MCF 10A (cell line): ENCODE data around the gene NADSYN1. TPM values are rescaled to one million over a fixed set of nuclear protein-coding genes. Genes with fewer than 3 reads are reported as not detected.

Experiments used
- BruUV-seq: library from RNA; stranded (reverse); fragments of 400-500 nt; replicated peaks from 2 replicates; lab custom pipeline; 2021; lab: Mats Ljungman, UMichigan
- CTCF ChIA-PET: fragments of 300-600 bp; sonication (Branson Sonifier 250); formaldehyde crosslinking; extraction: SDS; loops from one replicate; lab custom pipeline; 2021; ENCODE audit warnings: antibody characterized with exemption, inconsistent platforms; lab: Yijun Ruan, JAX
- POLR2A ChIA-PET: fragments of 300-600, 350-650 bp; sonication (Branson Sonifier 250); formaldehyde crosslinking; extraction: SDS; loops from one replicate; lab custom pipeline; 2020; ENCODE audit warnings: antibody characterized with exemption, inconsistent platforms; lab: Yijun Ruan, JAX
- DNase-seq: peaks from one replicate; pipeline ENCODE4 v3.0.0-alpha.2; 2018; ENCODE audit not compliant: unreplicated experiment
- H3K27ac Mint-ChIP-seq: one replicate; pipeline ENCODE4 v1.8.0; 2022; ENCODE audit warnings: mild to moderate bottlenecking, low read depth, mixed read lengths; ENCODE audit not compliant: unreplicated experiment
- H3K27me3 Mint-ChIP-seq: one replicate; pipeline ENCODE4 v1.8.0; 2022; ENCODE audit warnings: mixed read lengths; ENCODE audit not compliant: insufficient read depth, unreplicated experiment
- H3K36me3 Mint-ChIP-seq: one replicate; pipeline ENCODE4 v1.8.0; 2022; ENCODE audit warnings: mild to moderate bottlenecking, moderate library complexity, mixed read lengths; ENCODE audit not compliant: insufficient read depth, unreplicated experiment
- H3K4me1 Mint-ChIP-seq: one replicate; pipeline ENCODE4 v1.8.0; 2022; ENCODE audit warnings: mixed read lengths; ENCODE audit not compliant: insufficient read depth, unreplicated experiment
- H3K4me3 Mint-ChIP-seq: one replicate; pipeline ENCODE4 v1.8.0; 2022; ENCODE audit warnings: mild to moderate bottlenecking, moderate library complexity, mixed read lengths; ENCODE audit not compliant: unreplicated experiment
- H3K9me3 Mint-ChIP-seq: one replicate; pipeline ENCODE4 v1.8.0; 2022; ENCODE audit warnings: mixed read lengths; ENCODE audit not compliant: unreplicated experiment
- intact Hi-C: fragments of 100-400 bp; cut with micrococcal nuclease; formaldehyde crosslinking; loops from 2 replicates; pipeline ENCODE4 v1.14.1; 2022
- total RNA-seq: library from RNA; stranded (reverse); gene quantifications from 2 replicates; pipeline ENCODE4 v1.2.3, GENCODE V29; 2022
- TF ChIP-seq, protein P1 (sequence below): fragments of 200-600 bp; IDR thresholded peaks from one replicate; pipeline ENCODE4 v1.8.0; 2022; ENCODE audit warnings: antibody characterized with exemption, mild to moderate bottlenecking; ENCODE audit not compliant: unreplicated experiment

NADSYN1 gene
- total RNA-seq, 1 experiment from 2014 or later = 73.6 TPM

DNA sequence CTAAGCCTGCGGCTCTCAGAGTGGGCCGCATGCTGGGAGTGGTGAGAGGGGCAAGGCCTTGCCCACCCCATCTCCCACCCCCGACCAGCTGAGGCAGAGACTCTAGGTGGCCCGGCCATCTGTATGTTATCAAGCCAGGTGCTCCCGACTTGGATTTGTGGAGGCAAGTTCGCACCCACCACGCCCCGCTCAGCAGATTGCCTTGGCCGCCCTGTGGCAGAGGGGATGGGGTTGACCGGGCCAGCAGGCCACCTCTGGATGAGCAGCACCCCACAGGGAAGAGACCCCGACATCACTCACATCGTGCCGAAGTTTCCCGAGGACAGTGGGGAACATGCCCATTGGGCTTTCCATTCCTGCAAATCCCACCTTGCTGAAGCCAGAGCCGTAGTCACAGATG, 45.6 kb upstream of the NADSYN1 start:
- ChIA-PET POLR2A (no interaction called here), CTCF (interaction anchor here (0.7 kb wide), 1 partner anchor 33 kb away, joined by 3 read pairs; no protein-coding TSS in a partner anchor)
- Mint-ChIP-seq H3K36me3 (peaks cover 5% of the 10 kb centered on the region), H3K4me3 (no peak overlapping the region), H3K9me3 (peaks cover 27% of the 10 kb centered on the region), H3K4me1 (no peaks in the 10 kb centered on the region), H3K27ac (no peak overlapping the region), H3K27me3 (no peaks in the 10 kb centered on the region)
- no TSS peak for BruUV-seq
- intact Hi-C loops = no loop called here
- TF ChIP-seq, protein P1, sequence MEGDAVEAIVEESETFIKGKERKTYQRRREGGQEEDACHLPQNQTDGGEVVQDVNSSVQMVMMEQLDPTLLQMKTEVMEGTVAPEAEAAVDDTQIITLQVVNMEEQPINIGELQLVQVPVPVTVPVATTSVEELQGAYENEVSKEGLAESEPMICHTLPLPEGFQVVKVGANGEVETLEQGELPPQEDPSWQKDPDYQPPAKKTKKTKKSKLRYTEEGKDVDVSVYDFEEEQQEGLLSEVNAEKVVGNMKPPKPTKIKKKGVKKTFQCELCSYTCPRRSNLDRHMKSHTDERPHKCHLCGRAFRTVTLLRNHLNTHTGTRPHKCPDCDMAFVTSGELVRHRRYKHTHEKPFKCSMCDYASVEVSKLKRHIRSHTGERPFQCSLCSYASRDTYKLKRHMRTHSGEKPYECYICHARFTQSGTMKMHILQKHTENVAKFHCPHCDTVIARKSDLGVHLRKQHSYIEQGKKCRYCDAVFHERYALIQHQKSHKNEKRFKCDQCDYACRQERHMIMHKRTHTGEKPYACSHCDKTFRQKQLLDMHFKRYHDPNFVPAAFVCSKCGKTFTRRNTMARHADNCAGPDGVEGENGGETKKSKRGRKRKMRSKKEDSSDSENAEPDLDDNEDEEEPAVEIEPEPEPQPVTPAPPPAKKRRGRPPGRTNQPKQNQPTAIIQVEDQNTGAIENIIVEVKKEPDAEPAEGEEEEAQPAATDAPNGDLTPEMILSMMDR = no peak
- DNase-seq = no peak

DNA sequence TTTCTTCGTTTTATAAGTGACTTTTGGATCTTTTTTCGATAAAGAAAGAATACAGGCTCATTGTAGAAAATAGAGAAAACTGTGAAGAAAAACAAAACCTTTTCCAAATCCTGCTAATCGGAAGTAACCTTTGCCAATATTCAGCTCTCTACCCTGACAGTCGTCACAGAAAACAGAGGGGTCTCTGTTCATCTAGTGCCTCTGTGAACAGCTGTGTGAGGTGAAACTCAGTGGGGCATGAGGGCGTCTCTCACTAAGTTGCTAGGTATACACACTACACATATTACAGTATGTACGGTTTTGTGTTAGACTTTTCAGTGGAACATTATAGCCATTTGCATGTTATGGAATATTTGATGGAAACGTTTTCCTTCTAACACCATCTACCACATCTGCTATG, 44.2 kb upstream of the NADSYN1 start:
- Mint-ChIP-seq H3K4me3 (no peak overlapping the region), H3K9me3 (peaks cover 17% of the 10 kb centered on the region), H3K27ac (no peak overlapping the region), H3K4me1 (no peaks in the 10 kb centered on the region), H3K36me3 (peaks cover 5% of the 10 kb centered on the region), H3K27me3 (no peaks in the 10 kb centered on the region)
- TF ChIP-seq, protein P1 = no peak
- CTCF ChIA-PET = no interaction called here
- intact Hi-C loops = no loop called here
- POLR2A ChIA-PET = interaction anchor here (0.6 kb wide), 2 partner anchors 308 to 1085 kb away, joined by 3 read pairs; no protein-coding TSS in a partner anchor
- DNase-seq = no peak
- no TSS peak for BruUV-seq

DNA sequence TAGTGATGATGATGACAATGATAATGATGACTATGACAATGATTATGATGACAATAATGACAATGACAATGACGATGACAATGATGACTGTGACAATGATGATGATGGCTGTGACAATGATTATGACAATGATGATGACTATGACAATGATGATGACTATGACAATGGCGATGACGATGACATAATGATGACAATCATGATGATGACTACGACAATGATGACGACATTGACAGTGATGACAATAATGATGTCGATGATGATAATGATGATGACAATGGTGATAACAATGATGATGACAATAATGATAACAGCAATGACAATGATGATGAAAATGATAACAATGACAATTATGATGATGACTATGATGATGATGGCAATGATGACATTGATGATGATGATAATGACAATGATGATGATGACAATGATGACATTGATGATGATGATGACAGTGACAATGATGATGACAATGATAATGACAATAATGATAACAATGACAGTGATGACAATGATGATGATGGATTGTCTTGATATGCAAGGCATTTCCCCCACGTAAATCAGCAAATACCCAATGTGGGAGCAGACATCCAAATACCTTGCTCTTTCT, 42.5 kb upstream of the NADSYN1 start:
- ChIA-PET CTCF (no interaction called here), POLR2A (no interaction called here)
- TF ChIP-seq, protein P1 = no peak
- no peak overlapping the region for H3K4me3 Mint-ChIP-seq
- DNase-seq = no peak
- H3K36me3 Mint-ChIP-seq = peaks cover 5% of the 10 kb centered on the region
- H3K27me3 Mint-ChIP-seq = no peaks in the 10 kb centered on the region
- peaks cover 22% of the 10 kb centered on the region for H3K9me3 Mint-ChIP-seq
- H3K4me1 Mint-ChIP-seq = no peaks in the 10 kb centered on the region
- H3K27ac Mint-ChIP-seq = no peak overlapping the region
- intact Hi-C loops = no loop called here
- no TSS peak for BruUV-seq

DNA sequence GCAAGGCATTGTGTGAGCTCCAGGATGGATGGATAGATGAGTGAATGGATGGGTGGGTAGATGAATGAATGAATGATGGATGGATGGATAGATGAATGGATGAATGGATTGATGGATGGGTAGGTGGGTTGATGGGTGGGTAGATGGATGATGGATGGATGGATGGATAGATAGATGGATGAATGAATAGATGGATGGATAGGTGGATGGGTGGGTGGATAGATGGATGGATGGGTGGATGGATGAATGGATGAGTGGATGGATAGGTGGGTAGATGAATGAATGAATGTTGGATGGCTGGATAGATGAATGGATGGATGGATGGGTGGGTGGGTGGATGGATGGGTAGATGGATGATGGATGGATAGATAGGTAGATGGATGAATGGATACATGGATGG, 38.4 kb upstream of the NADSYN1 start:
- DNase-seq = no peak
- no peak overlapping the region for H3K27ac Mint-ChIP-seq
- no peaks in the 10 kb centered on the region for H3K27me3 Mint-ChIP-seq
- CTCF ChIA-PET = no interaction called here
- H3K4me1 Mint-ChIP-seq = no peaks in the 10 kb centered on the region
- no TSS peak for BruUV-seq
- TF ChIP-seq, protein P1 = no peak
- H3K9me3 Mint-ChIP-seq = peaks cover 22% of the 10 kb centered on the region
- H3K36me3 Mint-ChIP-seq = peaks cover 5% of the 10 kb centered on the region
- H3K4me3 Mint-ChIP-seq = no peak overlapping the region
- POLR2A ChIA-PET = no interaction called here
- intact Hi-C loops = no loop called here
